Measurements from ENCODE around the gene KNOP1.
A peak's percentile ranks its signal among the peaks of the same experiment; 100 is the strongest.
"Not testable (repeated sequence)": the region's sequence is repeated elsewhere in the genome, so short reads cannot be mapped to it uniquely, and the experiment has no call there.

Gene KNOP1

GRCh38 chr16:19685176-19685575 is 32.9 kb downstream of the KNOP1 start:
- TF ChIP-seq CTCF (IDR thresholded peaks at IDR 0.05; ENCODE audit: low read depth, low read length, missing control alignments), result no peak
- no peak for DNase-seq (ENCODE audit: extremely low read depth, low read depth)
- no peak overlapping the region for H3K4me3 ChIP-seq (replicated peaks; ENCODE audit: low read depth, low read length)

DNA sequence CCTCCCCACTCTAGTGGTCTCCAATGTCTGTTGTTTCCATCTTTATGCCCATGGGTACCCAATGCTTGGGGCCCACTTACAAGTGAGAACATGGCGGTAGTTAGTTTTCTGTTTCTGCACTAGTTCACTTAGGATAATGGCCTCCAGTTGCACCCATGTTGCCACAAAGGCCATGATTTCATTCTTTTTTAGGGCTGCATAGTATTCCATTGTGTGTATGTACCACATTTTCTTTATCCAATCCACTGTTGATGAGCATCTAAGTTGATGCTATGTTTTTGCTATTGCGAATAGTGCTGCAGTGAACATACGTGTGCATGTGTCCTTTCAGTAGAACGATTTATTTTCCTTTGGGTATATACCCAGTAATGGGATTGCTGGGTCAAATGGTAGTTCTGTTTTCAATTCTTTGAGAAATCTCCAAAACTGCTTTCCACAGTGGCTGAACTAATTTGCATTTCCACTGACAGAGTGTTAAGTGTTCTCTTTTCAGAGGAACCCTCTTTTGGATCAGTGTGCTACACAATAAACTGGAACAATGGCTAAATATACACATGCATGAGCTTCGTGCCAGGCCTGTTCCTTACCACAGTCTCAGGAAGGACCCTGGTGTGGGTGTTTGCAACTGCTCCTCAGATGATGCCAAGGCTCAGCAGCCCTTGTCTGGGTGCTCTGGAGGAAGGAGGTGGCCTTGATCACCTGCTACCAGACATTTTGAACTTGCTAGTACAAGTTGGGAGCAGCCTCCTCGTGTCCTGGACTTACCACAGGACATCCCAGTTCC is 34.4 kb downstream of the KNOP1 start:
- DNase-seq (ENCODE audit: extremely low read depth, low read depth), result no peak
- TF ChIP-seq CTCF (IDR thresholded peaks at IDR 0.05; ENCODE audit: low read depth, low read length, missing control alignments), result no peak
- no peak overlapping the region for H3K4me3 ChIP-seq (replicated peaks; ENCODE audit: low read depth, low read length)

- no peak for TF ChIP-seq CTCF (IDR thresholded peaks at IDR 0.05; ENCODE audit: low read depth, low read length, missing control alignments)
- no peak overlapping the region for H3K4me3 ChIP-seq (replicated peaks; ENCODE audit: low read depth, low read length)
- DNase-seq (ENCODE audit: extremely low read depth, low read depth), result no peak
Observed at GRCh38 chr16:19681637-19682036, 36.4 kb downstream of the KNOP1 start.

DNA sequence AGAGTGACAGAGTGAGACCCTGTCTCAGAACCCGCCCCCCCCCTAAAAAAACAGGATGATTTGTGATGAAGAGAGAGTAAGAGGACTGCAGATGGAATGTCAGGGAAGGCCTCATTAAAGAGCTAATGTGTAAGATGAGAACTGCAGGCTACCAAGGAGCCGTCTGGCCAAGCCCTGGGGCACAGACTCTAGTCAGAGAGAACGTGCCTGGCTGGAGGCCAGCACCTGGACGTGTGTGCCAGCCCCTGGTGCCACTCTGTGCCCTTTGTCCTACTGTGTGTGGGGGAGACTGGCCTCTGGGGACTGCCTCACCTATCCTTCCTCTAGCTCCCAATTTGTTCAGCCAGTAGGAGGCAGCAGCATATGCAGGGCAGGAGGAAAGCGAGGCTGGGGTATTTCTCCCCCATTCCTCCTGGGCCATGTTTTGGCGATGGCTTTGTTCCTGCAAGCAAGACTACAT is 37.1 kb downstream of the KNOP1 start:
- DNase-seq (ENCODE audit: extremely low read depth, low read depth), result no peak
- peak; percentile 8 for TF ChIP-seq CTCF (IDR thresholded peaks at IDR 0.05; ENCODE audit: low read depth, low read length, missing control alignments)
- H3K4me3 ChIP-seq (replicated peaks; ENCODE audit: low read depth, low read length), result no peak overlapping the region

DNA sequence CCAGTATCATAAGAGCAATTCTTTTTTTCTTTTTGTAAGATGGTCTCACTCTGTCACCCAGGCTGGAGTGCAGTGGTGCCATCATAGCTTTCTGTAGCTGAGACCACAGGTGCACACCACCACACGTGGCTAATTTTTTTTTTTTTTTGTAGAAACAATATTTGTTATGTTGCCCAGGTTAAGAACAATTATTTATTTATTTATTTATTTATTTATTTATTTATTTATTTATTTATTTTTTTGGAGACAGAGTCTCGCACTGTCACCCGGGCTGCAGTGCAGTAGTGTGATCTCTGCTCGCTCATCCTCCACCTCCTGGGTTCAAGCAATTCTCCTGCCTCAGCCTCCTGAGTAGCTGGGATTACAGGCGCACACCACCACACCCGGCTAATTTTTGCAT is 38.7 kb downstream of the KNOP1 start:
- not testable (repeated sequence) for DNase-seq (ENCODE audit: extremely low read depth, low read depth); H3K4me3 ChIP-seq (replicated peaks; ENCODE audit: low read depth, low read length)

- DNase-seq (ENCODE audit: extremely low read depth, low read depth), result no peak
- no peak overlapping the region for H3K4me3 ChIP-seq (replicated peaks; ENCODE audit: low read depth, low read length)
- no peak for TF ChIP-seq CTCF (IDR thresholded peaks at IDR 0.05; ENCODE audit: low read depth, low read length, missing control alignments)
Observed at GRCh38 chr16:19678804-19679203, 39.2 kb downstream of the KNOP1 start.

DNA sequence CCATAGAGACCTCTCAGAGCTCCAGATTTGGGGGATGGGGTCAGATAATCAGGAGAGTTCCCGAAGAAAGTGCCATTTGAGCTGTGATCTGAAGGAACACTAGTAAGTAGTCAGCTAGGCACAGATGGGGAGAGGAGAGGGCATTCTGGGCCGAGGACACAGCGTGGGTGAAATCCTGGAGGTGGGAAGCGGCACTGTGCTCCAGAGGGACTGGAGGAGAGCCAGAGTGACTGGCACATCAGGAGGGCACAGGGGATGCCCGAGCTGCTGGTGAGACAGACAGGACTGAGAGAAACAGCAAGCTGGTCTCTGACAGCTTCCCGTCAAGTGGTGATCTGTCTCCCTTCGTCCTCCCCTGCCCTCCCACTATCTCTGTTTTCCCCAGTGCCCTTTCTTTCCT is 40.6 kb downstream of the KNOP1 start:
- TF ChIP-seq CTCF (IDR thresholded peaks at IDR 0.05; ENCODE audit: low read depth, low read length, missing control alignments), result no peak
- H3K4me3 ChIP-seq (replicated peaks; ENCODE audit: low read depth, low read length), result no peak overlapping the region
- no peak for DNase-seq (ENCODE audit: extremely low read depth, low read depth)
